Glomerular visceral epithelial cell (primary cell): ENCODE results near the gene SH2D4B.

ENCODE experiments used
- DNase-seq: peaks from one replicate; pipeline ENCODE4 v3.0.0-alpha.2; 2016; ENCODE audit errors: extremely low spot score

The SH2D4B gene

DNA sequence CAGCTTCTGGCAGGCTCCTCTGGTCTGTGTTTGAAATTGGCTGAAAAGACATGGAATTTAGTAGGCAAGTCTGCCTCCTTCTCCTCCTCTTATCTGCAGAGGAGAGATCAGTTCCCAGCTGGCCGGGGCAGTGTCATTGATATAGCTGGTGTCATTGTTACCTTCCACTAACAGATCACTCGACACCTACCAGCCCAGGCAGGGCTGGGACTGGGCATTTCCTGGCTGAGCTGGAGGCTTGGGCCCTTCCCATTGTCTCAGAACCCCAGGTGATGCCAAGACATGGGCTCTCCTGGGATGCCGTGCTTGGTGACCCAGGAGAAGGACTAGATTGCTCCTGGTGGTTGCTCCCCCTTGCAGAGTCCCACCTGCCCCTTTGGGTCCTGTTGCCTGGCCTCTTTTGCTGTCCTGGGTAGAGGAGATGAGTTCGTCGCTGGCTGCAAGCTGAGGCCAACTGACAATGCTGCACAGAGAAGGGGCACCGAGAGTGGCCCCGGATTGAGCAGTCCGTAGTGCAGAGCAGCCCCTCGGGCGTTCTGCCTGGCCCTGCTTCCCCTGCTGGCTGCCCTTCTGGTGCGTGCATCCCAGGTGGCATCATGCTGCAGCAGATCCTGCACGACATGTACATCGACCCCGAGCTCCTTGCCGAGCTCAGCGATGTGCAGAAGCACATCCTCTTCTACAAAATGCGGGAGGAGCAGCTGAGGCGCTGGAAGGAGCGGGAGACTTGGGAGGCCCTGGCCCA, at the start of gene SH2D4B:
Gene SH2D4B, plus strand, starts transcription at position 167 of the 745 bp plus-strand sequence. Its CDS starts 430 bp downstream, at position 597.
- DNase-seq, result no peak

- DNase-seq, result peak; percentile 66
Measured at GRCh38 chr10:80488539-80489066, 49.1 kb upstream of the SH2D4B start.

DNA sequence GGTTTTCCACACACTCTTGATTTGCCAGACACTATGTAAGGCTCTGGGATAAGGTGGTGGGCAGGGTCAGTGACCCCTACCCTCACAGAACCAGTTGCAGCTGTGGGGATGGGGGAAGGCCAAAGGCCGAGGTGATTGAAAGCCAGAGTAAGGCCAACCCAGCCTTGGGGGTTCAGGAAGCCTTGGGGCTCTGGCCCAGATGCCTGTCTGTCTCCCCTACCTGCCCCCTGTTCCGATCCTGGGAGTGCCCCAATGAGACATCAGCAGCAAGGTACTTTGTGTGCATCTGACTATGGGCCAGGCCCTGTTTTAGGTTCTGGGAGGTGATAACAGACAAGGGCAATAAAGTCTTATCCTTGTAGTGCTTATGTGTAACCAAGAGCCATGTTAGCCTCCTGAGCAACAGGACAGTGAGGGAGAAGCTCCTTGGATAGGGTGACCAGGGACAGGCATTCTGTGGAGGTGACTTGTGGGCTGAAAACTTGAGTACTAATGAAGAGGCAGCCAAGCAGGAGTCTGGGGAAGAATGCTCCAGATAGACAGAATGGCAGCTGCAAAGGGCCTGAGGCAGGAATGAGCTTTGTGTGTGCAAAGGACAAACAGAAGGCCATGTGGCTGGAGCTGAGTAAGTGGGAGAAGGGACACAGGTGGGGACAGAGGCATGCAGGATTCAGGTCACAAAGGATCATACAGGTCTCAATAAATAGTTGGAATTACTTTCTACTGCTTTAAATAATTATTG, 48.2 kb upstream of the SH2D4B start:
- no peak for DNase-seq

DNA sequence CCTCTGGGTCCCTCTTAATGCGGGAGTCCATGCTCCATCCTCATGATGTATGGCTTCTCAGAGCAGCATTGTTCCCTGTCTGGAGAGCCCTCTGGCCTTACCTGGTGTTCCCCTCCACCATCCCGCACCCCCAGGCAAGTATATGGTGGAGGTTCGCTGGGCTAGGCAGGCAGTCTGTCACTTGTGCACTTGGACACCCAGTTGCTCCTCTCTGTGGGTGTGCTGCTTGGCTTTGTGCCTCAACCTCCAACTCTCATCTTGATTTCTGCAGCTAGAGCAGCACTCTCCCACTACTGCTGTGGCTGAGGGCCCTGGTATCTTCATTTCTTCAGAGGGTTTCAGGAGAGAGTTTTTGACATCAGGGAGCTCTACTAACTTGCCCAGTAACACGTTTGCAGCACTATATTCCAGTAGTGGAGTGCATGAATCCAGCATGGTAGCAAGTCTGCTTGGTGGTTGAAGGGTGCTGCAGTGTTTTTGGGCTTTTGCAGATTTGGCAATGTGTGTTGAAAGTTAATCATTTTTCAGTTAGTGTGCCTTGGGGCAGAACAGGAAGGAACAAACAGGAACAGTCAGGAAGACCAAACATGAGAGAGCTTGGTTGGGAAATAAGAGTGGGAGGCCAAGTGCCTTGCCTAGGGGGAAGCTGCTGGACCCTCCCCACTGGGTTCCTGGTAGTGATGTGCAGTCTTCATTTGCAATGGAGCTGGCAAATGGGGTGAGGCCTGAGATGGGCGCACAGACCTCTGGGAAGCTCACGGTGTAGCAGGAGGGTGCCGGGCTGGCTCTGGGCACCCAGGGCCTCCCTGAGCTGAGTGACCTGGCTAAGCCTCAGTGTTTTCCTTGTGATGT, 46.2 kb upstream of the SH2D4B start:
- DNase-seq, result peak; percentile 53

DNA sequence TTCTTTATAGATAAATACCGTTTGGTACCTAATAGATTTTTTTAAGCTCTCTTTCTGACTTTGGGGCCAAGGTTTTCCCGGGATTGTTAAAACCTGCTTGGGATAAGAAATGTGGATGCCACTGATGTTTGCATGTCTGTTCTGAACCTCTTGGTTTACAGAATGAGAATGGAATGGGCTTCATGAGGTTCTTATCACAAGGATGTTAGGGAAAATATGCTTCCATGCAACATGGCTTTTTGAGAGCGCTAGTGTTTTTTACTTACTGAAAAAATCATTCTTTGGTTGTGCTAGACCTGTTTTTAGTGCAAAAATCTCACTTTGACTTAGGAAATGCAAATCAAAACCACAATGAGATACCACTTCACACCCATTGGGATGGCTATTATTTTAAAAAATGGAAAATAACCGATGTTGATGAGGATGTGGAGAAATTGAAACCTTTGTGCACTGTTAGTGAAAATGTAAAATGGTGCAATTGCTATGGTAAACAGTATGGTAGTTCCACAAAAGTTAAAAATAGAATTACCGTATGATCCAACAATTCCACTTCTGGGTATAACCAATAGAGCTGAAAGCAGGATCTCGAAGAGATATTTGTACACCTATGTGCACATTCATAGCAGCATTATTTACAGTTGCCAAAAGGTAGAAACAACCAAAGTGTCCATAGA, 44.7 kb upstream of the SH2D4B start:
- DNase-seq, result no peak

DNA sequence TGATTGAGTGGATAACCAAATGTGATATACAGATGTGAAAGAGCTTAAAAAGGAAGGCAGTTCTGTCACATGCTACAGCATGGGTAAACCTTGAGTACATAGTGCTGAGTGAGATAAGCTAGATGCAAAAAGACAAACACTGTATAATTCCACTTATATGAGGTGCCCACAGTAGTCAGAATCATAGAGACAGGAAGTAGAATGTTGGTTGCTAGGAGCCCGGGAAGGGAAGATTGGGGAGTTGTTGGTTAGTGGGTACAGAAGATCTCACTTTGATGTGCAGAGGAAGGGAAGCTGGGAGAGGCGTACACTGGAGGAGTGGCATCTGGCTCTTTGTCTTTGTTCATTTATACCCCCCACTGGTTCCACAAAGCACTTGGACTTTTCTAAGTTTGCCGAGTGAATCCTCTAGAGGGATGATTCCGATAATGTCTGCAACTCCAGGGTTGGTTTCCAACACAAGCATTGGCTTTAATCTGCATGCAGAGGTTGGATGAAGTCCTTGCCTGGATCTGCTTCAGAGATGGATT, 44.1 kb upstream of the SH2D4B start:
- peak; percentile 39 for DNase-seq

- DNase-seq, result no peak
Measured at GRCh38 chr10:80496555-80497172, 41.0 kb upstream of the SH2D4B start.

DNA sequence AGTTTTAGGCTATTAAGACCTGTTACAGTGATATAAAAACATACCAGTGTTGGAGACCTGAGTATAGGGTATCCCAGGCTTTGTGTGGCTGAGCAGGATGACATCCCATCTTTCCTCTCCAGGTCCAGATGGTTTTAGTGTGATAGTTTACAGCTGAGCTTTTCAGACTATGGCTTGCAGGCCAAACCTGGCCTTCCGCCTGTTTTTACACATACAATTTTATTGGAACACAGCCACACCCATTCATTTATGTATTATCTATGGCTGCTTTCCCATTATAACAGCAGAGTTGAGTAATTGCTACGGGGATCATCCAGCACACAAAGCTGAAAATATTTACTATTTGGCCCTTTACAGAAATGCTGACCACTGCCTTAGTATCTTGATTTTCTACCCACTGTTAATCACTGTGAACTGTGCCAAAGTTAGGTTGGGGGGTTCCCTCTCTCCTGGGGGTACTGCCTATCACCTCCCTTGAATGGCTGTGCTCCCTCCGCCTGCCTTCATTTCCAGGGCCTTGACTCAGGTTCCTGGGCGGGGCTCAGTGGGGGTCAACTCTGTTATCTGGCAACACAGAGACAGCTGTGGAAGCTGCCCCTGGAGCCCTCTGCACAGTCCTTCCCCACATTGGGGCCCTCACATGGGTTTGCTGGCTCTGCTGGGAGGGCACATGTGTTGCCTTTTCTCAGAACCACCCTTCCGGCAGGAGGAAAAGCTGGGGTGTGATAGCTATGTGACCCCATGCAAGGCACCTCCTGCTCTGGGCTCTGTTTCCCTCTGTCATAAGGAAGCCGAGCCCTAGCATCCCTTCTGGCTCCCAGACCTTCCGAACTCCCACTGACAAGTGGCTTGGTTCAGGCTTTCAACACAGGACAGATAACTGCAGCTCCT, 40.3 kb upstream of the SH2D4B start:
- DNase-seq, result no peak

GRCh38 chr10:80498078-80498832, 39.4 kb upstream of the SH2D4B start:
- no peak for DNase-seq

GRCh38 chr10:80498833-80499741, 38.6 kb upstream of the SH2D4B start:
- DNase-seq, result peak; percentile 96

DNA sequence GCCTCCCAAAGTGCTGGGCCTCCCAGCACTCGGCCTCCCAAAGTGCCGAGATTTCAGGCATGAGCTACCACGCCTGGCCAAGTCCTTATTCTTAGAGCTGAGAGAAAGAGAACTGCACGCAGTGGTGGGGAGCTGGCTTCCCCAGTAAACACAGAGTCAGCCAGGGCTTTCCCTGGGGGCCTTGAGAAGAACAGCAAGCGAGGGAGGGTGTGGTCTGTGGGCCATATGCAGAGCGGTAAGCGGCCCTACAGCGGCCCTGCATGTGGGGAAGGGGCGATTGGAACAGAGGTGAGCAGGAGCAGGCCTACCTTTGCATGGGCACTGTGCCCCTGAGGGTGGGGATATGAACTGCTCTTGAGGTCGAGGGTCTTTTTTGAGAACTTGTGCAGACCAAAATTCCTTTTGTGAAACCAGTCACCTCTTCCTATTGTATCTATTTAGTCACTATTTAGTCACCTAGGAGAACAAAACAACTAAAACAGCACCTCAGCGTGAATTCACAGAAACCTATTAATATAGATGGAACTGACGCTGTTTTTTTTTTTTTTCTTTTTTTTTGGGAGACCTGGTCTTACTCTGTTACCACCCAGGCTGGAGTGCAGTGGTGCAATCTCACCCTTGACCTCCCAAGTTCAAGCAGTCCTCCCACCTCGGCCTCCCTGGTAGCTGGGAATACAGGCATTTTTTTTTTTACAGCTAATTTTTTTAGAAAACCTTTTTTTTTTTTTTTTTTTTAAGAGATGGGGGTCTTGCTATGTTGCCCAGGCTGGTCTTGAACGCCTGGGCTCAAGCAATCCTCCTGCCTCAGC, 36.9 kb upstream of the SH2D4B start:
- no peak for DNase-seq

- DNase-seq, result peak; percentile 83
Measured at GRCh38 chr10:80501381-80501912, 36.3 kb upstream of the SH2D4B start.

DNA sequence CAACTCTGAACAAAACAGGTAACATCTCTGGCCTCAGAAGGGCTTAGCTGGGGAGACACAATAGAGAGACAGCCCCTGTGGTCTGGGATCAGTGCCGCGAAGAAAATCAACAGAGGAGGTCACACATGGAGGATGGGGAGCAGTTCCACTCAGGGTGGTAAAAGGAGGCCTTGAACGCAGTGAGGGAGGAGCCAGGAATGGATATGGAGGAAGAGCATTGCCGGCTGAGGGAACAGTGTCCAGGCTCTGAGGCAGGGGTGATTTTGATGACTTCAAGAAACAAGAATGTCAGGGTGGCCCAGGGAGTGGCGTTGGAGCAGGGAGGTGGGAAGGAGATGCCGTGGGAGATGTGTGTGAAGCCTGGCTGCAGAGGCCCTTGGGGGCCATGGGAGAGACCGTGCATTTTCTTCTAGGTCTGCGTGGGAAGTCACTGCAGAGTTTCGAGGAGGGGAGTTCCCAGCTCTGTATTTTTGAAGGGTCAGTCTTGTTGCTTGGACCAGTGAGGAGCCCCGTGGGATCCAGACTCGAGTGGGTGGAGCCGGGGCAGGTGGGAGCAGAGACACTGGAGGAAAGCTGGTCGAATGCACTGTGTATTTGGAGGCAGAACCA, 35.7 kb upstream of the SH2D4B start:
- DNase-seq, result peak; percentile 76

DNA sequence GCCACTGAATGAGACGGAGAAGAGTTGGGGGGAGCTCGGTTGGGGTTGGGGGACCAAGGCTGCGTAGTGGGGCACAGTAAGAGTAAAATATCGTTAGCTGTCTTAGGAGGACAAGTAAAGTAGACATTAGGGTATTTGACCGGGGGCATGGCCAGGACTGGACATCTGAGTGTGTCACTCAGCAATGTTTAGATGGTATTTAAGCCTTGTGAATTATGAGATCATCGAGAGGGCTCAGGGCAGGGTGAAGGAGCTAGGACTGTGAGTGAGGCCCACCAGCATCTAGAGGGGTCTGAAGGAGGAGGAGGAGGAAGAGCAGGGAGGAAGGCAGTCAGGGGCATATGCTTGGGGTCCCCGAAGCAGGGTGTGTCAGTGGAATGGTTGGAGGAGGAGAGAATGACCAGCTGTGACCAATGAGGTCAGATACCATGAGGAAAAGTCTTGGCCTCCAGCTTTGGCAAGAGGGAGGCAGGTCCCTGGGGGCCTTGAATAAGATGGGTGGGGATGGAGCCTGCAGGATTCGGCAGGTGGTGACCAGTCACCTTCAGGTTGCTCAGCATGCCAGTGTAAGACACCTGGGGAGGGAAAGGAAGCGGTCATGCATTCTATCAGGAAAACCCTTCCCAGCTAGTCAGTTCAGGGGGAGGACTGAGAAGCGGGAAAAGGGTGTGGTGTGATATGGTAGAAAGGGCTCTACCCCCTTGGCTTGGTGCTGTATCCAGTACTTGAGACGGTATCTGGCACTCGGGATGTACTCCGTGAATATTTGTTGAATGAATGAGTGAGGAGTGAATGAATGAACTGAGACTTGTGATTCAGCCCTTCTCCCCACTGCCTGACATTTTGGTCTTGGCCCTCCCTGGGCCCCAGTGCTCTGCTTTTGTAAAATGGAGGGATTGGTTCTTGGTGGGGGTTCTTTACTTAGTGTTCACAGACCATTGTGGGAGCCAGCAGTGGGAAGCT, 34.8 kb upstream of the SH2D4B start:
- DNase-seq, result peak; percentile 37

DNA sequence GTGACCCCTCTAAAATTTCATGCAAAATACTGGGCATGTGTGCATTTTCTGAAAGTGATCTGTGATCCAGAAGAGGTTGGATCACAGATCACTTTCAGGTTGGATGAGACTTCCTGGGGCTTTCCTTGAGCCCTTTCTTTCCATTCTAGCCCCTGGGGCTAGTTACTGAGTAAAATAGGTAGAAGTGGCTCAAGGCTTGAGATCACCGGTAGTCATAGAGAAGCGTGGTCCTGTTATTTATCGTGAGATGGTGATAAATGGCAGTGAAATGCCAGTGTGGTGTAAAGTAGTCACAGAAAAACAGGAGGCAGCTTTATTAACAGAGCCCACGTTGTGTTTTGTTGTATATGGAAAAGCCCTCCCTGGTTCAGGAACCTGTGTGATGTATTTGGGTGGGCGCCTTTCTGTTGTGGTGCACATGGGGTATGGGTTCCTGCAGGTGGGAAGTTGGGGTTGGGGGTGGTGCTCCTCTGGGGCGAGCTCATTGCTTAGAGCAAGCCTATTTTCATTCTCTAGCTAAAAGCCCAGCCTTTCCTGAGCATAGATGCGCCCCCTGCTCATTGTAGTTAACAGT, 34.0 kb upstream of the SH2D4B start:
- DNase-seq, result no peak
